Right hindlimb (tissue), 1 donor: ENCODE results near the gene EGLN1.
A peak's percentile ranks its signal among the peaks of the same experiment; 100 is the strongest.

Source experiments
- DNase-seq: peaks from one replicate; pipeline ENCODE4 v3.0.0-alpha.2; 2018

EGLN1 gene

DNA sequence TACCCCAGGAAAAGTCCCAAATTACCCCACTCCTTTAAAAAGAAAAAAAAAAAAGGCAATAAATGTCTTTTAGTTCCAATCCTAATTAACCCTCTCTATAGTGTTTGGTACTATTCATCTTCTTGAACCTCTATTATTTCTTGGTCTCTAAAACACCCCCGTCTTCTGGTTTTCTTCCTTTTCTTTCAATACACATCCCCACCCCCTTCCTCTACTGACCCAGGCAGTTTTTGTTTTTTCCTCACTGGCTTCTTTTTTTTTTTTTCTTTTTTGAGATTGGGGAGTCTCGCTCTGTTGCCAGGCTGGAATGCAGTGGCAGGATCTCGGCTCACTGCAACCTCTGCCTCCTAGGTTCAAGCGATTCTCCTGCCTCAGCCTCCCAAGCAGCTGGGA, 26.1 kb downstream of the EGLN1 start:
- no peak for DNase-seq

DNA sequence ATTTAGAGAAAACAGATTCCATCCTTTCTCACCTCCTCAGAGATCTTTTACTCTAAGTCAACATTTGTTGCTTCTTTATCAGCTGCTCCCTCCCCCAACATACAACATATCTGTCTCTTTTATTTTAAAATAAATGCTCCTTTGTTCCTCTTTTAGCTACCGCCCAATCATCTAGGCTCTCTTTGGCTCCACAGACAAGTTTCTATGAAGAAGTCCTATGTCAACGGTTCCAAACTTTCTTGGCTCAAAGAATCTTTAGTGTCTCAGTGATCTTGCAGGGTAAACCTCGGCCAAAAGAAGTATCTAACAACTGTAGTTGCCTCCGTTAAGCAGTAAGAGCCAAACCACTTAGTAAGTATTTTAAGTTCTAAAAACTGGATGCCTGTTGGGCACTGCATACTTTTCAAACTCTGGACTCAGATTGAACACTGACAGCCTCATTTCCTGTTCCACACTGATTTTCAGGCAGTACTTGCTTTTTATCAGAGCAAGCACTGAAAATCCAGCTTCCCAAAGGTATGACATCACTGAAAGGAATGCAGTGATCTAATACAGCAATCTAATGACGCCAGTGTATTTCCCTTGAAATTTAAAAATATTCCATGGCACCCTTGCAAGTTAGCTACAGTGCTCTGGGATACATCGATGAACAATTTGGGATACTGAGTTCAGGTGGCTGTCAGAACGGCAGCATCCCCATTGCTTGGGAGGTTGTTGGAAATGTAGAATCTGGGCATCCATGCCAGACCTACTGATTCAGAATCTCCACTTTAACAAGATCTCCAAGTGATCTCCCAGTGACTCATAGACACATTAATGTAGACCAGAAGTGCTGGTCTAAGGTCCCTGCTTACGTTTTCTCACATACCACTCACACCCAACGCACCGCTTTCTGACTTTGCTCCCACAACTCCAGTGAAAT, 26.8 kb downstream of the EGLN1 start:
- DNase-seq = peak; percentile 49

DNA sequence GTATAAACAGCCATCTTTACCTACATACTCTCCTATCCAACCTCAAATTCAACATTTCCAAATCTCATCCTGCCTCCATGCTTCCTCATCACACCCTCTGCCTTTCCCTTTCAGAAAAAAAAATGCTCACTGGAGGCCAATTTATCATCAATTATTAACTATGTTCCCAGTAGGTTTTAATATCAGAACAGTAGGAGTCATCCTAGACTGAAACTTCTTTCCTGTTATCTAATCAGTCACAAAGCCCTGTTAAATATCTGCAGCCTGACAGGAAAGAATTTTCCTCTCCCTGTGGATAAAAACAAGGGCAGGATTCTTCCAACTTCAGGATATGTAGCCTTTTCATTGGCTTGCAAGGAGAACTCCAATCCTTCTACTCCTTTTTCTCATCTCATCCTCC, 28.4 kb downstream of the EGLN1 start:
- DNase-seq = no peak

DNA sequence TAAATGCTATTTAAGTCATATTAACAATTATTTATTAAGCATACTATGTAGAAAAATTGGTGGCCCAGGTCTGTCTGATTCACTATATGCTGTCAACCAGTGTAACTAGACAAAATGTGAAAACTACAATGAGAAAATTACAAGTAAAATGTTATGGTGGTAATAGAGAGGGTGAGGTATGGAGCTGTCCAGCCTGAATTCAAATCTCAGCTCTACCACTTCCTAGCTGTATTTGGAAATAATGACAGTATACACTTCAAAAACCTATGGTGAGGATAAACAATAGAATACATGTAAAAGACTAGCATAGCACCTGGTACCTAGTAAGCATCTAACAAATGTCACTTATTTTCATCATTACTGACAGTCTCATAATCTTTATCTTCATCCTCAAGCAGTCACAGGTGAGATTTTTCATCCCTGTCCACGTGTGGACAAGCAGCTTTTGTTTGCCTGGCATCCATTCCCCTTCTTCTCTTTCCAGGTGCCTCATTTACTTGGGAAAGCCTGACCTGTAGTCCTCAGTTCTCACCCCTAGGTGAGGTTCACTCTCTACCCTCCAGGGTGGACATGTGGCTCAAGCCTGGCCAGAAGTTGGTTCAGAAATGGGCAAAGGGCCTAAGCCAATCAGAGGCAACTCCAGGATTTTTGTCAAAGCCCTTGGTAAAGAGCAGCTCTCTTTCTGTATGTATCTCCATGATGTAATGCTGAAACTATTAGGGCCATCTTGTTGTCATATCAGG, 29.5 kb downstream of the EGLN1 start:
- DNase-seq = no peak

DNA sequence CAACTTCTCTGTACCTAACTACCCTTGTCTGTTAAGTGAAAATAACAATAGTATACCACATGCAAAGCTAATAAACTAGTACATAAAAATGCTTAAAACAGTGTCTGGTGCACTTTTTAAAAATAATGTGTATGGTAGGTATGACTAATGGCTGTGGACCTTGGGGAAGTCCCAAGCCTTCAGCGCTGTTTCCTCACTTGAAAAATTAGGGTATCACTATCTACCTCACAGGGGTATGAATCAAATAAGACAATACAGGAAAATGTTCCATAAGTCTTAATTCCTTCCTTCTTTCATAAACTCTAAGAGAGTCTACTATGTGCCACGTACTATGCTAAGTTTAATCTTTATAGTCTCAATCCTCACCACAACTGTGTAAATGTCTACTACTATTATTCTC, 32.0 kb downstream of the EGLN1 start:
- no peak for DNase-seq

DNA sequence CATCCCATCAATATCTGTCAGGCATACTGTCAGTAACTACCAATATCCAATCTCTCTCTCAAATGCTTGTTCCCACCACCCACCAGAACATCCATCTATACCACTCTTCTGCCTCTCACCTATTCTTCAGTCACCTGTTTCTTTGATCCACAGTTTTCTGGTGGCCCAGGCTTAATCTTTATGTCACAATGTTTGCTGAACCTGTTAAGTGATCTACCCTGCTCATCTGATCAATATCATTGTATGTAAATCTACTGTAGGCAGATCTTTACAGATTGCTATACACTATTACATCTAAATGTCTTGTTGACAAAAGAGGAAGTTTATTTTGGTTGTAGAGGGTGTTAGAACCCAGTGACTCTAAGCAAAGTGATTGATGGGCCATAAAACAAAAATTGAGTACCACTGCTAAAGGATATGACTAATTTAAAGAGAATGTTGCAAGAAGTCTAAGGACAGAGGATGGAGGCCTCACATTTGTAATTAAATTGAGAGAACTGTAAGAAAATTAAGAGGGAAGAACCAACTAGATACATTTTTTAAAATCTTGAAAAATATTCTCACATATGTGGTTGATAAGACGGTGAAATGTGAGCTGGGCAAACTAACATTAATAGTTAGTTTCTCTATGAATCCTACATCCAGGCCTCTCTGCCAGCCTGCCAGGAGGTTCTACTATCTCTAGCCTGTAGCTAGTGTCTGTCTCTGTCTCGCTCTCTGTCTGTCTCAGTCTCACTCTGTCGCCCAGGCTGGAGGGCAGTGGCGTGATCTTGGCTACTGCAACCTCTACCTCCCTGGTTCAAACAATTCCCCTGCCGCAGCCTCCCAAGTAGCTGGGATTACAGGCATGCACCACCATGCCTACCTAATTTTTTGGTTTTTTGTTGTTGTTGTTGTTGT, 34.1 kb downstream of the EGLN1 start:
- DNase-seq = no peak

DNA sequence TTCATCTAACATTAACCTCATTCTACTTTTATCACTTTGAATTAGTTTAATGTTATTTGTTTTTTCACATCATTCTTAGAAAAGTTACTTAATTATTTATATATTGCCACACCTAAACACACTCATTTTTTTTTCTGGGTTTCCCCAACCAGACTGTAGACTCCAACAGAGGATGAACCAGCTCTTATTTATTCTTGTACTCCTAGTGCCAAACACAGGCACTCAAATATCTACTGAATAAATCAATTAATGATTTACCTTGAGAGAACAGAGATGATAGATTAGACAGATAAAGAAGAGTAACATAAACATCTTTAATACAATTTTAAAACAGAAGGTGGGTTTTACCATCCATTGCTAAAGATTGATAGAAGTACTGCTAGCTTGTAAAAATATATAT, 35.6 kb downstream of the EGLN1 start:
- no peak for DNase-seq

DNA sequence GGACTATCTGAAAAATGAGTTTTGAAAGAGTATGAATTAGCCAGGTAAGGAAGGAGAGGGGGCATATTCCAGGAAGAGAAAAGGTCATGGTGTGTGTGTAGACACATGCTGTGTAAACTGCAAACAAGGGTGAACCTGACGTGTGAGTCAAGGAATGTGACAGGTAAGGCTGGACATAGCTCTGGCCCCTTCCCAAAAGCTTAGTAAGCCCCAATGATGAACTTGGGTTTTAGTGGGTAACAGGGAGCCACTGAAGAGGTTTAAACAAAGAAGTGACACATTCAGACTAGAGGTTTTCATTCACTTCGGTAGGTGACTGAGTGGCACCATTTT, 36.7 kb downstream of the EGLN1 start:
- DNase-seq = no peak

DNA sequence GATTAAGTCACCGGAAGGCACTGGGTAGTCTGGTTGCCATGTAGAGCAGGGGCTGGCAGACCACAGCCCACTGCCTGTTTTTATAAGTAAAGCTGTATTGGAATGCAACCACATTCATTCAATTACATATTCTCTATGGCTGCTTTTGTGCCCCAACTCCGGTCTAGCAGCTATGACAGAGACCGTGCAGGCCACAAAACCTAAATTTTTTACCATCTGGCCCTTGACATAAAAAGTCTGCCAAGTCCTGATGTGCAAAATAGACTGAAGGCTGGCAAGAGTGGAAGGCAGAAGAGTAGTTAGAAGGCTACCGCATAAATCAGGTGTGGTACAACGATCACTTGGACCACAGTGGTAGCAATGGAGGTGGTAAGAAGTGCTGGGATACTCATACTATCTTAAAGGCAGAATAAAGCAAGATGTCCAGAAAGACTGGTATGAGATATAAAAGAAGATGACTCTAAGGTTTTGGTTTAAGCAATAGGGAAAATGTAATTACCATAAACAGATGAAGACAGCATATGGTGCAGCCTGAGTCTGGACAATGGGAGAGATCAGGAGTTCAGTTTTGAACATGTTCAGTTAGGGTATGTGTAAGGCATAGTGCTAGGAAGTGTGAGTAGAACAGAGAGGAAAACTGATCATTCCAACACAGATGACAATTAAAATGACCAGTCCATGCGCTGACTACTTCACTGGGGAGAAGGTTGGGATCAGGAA, 37.2 kb downstream of the EGLN1 start:
- no peak for DNase-seq

DNA sequence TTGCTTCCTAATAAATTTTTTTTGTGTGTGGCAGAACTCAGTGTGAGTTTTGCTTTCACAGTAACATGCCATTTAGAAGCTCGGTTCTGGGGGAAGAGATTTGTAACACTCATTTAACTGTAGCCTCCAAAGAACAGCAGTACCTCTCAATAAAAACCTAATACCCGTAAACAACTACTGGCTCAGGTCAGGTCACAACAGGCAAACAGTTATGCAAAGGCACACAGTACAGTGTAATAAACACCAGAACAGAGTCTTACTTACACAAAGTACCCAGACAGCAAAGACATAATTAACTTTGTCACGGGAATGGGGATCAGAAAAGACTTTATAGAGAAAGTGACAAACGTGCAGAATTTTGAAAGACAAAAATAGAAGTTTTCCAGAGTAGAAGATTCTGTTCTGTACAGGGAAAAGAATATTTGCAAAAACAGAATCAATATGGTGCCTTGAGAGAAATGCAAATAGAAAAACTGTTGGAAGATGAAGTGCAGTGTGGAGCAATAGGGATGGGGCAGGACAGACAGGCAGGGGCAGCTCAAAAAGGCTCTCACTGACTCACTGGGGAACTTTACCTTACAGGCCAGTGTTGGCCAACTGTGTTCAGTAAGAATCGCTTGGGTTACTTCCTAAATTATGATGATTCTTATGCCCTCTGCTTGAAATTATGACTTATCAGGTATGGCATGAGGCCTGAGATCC, 38.8 kb downstream of the EGLN1 start:
- no peak for DNase-seq

DNA sequence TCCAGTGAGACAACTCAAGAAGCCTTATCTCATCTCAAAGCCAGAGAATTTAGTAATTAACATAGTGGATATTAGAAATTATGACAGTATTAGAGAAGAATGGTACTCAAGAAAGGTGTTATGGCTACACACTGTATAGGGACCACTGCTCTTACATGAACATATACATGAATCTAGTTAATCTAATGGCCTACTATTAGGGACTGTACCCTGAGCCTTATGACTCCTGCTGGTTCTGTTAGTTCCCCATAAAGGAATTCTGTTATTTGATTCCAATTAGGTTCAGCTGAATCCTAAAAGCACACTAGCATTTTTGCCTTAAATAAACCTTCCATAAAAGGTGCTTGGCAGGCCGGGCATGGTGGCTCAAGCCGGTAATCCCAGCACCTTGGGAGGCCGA, 39.7 kb downstream of the EGLN1 start:
- no peak for DNase-seq

DNA sequence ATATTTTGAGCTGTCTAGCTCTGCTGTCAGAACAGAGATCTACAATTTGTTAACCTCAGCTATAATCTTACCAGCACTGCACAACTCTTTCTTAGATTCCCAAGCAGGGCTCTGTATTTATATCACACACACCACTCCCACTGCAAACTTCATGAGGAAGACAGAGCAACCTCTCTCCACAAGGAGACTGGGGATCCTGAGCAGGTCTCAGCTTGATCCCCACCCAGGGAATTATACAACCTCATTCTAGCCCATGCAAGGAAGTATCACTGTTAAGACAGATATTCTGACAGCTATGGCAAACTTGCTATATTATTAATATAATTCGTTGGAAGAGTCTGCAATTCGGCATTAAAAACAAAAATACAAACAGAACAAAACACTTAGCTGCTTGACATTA, 40.4 kb downstream of the EGLN1 start:
- DNase-seq = no peak

DNA sequence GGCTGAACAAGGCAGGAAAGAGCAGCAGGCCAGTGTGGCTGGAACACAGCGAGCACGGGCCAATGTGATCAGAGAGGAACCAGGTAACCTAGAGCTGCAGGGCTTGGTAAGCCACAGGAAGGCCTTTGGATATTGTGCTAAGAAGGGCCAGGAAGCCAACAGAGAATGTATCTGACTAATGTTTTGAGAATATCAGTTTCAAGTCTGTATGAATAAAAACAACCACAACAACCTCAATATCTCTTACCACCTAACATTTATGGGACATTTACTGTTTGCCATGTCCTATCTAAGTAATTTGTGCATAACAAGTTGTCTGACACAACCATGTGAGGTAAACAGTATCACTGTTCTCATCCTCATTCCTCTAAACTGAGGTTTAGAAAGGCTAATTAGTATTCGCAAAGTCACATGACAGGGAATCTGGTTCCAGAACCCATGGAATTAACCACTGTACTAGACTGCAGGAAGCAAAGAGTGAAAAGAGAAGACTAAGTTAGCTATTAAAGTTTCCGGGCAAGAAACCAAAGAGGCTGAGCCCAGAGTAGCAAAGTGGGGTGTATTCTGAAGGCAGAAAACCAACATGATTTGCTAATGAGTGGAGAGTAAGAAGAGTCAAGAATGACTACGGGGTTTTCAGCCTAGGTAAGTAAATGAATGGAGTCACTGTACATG, 45.1 kb downstream of the EGLN1 start:
- no peak for DNase-seq

DNA sequence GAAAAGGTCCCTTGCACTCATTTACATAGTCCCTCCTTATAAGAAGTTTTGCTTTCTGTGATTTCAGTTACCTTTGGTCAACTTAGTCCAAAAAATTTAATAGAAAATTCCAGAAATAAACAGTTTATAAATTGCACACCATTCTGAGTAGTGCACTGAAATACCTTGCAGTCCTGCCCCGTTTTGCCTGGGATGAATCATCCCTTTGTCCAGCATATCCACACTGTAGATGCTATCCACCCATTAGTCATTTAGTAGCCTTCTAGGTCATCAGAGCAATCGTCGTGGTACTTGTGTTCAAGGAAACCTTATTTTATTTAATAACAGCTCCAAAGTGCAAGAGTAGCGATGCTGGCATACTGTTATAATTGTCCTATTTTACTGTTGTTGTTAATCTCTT, 46.0 kb downstream of the EGLN1 start:
- DNase-seq = no peak

DNA sequence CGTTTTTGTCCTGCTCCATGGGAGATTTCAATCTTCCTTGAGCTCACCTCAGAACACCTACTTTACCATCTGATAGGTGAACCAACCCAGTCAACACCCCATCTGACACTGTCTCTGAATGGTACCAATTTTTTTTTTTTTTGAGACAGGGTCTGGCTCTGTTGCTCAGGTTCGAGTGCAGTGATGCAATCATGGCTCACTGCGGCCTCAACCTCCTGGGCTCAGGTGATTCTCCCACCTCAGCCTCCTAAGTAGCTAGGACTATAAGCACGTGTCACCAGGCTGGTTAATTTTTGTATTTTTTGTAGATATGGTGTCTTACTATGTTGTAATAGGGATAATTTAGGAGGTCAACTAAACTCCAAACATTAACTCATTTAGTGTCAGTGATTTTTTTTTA, 47.7 kb downstream of the EGLN1 start:
- no peak for DNase-seq

DNA sequence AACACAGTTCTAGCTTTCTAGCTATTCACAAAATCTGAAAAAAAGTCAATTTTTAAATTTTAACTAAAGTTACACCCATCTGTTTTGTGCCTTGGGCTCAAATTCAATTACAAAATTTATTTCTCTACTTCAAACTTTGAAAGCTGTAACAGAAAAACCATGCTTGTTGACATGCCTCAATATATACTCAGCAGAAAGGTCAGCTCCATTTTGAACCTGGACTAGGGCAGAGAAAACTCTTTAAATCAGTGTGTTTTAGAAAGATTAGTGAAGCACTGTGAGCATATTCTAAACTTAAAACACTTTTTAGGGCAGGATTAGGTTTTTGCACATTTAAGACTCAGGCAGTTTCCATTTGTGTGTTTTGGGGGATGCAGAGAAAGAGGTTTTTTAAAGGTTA, 49.6 kb downstream of the EGLN1 start:
- DNase-seq = no peak

DNA sequence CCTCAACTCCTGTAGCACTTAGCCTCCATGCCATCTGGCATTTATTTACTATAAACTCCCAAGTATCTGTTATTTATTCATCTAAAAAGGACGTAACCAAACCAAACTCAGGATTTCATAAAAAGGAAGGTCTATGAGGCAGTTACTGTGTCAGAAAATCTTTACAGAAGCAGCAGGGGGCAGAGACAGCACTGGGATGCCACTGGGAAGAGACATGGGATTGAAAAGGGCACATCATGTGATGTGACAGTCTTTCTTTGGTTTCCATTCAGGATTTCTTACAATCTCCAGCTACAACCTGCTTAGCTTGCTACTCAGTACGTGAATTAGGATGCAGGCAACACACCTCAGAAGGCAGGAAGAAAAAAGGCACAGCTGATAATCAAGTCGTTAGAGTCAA, 52.8 kb downstream of the EGLN1 start:
- no peak for DNase-seq

DNA sequence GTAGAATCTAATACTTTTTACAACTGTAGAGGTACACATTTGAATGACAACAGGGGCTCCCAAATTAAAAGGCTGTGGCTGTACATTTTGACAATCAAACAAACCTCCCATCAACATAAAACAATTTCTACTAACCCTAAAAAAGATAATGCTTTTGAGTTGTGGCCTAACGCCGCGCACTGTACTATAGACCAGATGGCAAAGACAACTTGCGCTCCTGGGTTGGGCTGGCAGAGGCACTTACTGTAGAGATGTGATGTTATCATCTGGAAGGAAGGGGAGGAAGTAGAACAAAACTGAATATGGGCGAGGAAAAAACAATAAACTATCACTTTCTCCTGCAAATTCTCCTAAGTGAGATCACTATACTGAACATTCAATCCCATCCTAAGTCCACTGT, 57.9 kb downstream of the EGLN1 start:
- DNase-seq = no peak

DNA sequence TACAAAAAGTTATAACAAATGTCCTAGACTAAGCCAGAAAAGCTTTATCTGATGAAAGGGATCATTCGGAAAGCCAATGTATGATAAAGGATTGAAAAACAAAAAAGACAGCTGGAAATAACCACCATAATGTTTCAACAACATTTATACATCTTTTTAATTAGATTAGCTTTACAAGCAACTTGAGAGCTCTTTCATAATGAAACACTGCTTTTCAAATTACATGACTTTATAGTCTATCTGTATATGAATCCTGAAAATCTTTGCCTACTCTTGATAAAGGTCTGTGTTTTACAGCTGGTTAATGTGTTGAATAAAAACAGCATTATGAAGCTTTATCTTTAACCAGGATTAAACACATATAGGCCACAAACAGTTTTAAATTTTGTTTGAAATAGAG, 58.5 kb downstream of the EGLN1 start:
- no peak for DNase-seq

DNA sequence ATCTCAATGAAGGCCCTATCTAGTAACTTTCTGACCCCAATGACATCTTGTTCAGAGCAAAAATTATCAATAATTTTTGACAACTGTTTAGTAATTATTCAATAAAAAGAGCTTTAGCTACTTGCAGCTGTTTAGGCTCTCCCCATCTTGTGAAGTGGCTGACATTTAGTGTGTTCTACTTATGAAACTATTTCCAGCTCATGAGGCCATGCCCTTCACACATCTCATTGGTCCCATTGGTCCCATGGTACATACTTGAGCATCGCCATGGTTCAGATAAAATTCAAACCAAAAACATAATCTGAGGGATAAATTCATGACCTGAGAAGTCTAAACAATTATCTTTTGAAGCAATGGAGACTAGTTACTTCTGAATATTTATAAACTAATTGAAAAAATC, 59.8 kb downstream of the EGLN1 start:
- no peak for DNase-seq

DNA sequence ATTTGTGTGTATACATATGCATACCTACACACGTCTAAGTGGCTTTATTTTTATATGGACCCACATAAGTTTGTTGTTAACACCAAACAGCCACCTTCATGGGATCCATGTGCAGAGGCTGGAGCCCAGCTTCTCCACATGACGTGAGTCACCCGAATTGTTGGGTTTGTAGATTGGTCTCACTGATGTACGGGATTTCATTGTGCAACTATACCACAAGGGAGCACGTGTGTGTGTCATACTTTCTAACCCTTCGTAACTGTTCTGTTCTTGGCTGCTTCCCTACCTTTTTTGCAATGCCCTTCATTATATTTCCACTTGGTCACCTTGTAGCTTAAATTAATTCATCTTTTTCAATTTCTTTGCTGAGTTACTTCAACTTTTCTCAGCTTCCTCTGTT, 63.0 kb downstream of the EGLN1 start:
- DNase-seq = no peak
